GM13977 (cell line): ENCODE data around the gene PLXDC1.

Source experiments
- DNase-seq: peaks from one replicate; pipeline ENCODE4 v3.0.0; 2012; ENCODE audit warnings: low spot score
- in situ Hi-C: fragments of 300-500 bp; cut with MboI; formaldehyde crosslinking; loops from one replicate; pipeline ENCODE4 v1.12.0; 2022; ENCODE audit warnings: low sequenced_read_pairs, low pct_unique_long_range_greater_than_20kb, mixed read lengths, inconsistent platforms; ENCODE audit not compliant: unreplicated experiment
- TF ChIP-seq, protein P1 (sequence below): IDR thresholded peaks from 2 replicates; pipeline ENCODE4 v1.5.1; 2012; ENCODE audit warnings: mild to moderate bottlenecking, control low read depth; ENCODE audit not compliant: insufficient read depth; ENCODE audit errors: extremely low read depth, missing control alignments

The PLXDC1 gene

DNA sequence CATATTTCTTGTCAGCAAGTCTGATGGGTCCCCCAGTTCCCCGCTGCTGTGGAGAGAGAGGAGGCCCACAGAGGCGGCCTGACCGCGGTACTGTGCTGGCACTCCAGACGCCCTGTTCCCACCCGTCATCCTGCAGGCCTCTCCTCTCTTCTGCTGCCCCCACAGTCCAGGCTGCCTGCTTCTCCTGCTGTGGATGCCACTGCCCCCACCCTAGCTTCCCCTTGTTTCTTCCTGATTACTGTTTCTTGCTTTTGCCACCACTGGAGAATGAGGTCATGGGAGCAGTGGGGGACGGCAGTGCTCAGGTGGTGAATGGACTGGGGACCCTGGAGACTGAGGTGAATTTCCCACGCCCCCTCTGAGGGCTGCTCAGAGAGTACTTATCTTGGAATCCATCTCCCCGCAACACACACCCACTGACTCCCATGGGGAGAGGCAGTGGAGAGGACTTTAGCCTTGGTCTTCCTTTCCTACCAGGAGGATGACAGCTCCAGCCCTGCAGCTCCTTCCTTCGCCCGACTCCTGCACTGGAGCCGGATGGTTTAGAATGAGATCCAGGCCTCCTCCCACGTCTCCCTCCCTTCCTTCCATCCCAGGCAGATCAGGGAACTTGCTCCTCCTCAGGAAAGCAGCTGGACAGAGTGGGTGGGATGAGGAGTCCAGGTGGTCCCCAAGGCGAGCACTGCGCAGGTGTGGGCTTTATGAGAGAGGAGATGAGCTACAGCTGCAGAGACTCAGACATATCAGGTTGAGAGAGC is 60.4 kb downstream of the PLXDC1 start:
- DNase-seq: no peak
- TF ChIP-seq, protein P1, sequence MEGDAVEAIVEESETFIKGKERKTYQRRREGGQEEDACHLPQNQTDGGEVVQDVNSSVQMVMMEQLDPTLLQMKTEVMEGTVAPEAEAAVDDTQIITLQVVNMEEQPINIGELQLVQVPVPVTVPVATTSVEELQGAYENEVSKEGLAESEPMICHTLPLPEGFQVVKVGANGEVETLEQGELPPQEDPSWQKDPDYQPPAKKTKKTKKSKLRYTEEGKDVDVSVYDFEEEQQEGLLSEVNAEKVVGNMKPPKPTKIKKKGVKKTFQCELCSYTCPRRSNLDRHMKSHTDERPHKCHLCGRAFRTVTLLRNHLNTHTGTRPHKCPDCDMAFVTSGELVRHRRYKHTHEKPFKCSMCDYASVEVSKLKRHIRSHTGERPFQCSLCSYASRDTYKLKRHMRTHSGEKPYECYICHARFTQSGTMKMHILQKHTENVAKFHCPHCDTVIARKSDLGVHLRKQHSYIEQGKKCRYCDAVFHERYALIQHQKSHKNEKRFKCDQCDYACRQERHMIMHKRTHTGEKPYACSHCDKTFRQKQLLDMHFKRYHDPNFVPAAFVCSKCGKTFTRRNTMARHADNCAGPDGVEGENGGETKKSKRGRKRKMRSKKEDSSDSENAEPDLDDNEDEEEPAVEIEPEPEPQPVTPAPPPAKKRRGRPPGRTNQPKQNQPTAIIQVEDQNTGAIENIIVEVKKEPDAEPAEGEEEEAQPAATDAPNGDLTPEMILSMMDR: no peak
- in situ Hi-C loops: no loop called here

DNA sequence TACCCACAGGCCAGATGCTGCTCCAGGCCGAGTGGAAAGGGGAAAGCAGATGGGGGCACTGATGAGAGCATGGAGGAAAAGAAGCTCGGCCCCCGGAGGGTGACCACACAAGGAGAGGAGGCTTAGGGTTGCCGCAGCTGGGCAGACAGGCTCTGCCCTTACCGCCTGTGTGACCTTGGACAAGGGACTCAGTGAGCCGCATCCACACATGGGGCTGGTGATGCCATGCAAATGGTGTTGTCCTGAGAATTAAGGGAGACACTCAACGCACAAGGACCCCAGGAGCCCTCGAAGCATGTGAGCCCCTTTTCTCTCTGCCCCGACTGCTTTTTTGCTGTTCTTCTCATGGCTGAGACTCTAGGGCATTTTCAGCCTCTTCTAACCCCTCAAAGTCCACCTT is 61.0 kb downstream of the PLXDC1 start:
- in situ Hi-C loops: no loop called here
- TF ChIP-seq, protein P1: no peak
- no peak for DNase-seq

DNA sequence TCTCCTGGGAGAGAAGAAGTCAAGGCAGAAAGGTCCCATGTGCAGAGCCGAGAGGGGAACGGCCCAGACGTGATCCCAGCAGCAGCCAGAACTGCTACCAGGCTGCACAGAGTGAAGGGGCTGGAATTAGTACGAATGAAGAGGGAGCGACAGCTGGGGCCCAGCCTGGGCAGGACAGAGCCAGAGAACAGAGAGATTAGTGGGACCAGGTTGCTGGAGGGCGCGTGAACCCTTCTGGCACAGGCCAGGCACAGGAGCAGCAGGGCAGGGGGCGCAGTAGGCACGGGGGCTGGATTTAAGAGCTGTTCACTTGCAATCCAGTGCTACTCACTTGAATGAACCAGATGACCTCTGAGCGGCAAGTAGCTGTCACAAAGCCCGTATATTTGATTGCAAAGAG is 66.9 kb downstream of the PLXDC1 start:
- TF ChIP-seq, protein P1: no peak
- no peak for DNase-seq

DNA sequence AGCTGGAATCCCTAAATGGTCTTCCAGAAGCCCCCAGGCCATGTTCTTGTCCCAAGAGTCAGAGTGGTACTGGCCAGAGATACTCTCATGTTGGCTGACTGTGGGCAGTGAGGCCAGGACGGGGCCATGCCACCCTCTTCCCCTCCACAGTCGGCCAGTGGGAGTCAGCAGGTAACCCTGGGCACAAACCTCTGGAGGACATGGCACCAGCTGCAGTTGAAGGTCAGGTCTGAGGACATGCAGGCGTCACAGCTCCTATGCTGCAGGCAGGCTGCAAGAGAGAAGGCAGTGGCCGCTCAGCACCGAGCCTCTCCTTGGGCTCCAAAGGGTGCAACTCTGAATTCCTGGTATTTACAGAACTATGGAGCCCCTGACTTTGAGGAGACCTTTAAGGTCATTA is 68.2 kb downstream of the PLXDC1 start:
- TF ChIP-seq, protein P1: no peak
- in situ Hi-C loops: no loop called here

More for the DNA sequence above, 66.9 kb downstream of the PLXDC1 start:
- in situ Hi-C loops: no loop called here

DNA sequence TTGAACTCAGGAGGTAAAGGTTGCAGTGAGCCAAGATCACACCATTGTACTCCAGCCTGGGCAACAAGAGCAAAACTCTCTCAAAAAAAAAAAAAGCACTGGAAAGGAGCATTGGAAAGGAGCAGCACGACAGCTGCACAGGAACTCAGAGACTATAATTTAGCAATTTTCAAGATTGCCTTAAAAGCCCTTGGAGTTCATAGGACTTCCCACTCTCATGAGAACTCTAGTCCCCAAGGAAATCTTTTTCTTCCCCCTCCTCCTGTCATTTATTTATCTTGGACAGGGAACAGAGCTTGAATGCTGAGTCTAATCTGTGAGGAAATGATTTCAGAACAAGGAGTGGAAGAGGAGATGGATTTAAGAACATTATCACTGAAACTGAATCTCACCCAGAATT is 69.0 kb downstream of the PLXDC1 start:
- TF ChIP-seq, protein P1: no peak
- in situ Hi-C loops: no loop called here
- no peak for DNase-seq

More for the DNA sequence above, 68.2 kb downstream of the PLXDC1 start:
- no peak for DNase-seq

DNA sequence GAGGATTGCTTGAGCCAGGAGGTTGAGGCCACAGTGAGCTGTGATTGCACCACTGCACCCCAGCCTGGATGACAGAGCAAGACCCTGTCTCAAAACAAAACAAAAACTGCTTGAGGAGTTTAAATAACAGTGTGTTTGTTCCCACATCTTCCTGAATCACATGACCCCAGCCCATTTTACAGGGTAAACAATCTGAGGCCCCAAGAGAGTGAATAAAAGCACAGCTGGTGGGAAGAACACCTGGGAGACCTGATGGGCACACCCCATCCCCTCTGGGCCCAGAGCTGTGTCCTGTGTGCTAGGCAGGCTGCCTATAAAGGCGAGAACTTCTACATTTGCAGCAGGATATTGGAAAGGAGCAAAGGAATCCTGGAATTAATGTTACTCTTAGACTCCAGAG is 69.6 kb downstream of the PLXDC1 start:
- DNase-seq: no peak
- in situ Hi-C loops: no loop called here
- TF ChIP-seq, protein P1: no peak
